ENCODE data around the gene PRKAR1B. TPM values are rescaled to one million over a fixed set of nuclear protein-coding genes. Genes with fewer than 3 reads are reported as not detected.

The PRKAR1B gene
- total RNA-seq, 1 experiment from 2014 or later, result 62.0 TPM

GRCh38 chr7:747186-747585 is 20.1 kb upstream of the PRKAR1B start:
- no peak for ATAC-seq
- no peak for TF ChIP-seq REST (IDR thresholded peaks at IDR 0.05; ENCODE audit: insufficient read depth in 1 of 2, low read depth in 2 of 2, low read length in 1 of 2)
- no peak for TF ChIP-seq SIN3A (IDR thresholded peaks at IDR 0.05; ENCODE audit: borderline replicate concordance, insufficient read depth, low read depth, low read length)
- no peak for TF ChIP-seq CTCF (IDR thresholded peaks at IDR 0.05)
- no peak for TF ChIP-seq TCF7L2 (IDR thresholded peaks at IDR 0.05; ENCODE audit: low read depth, low read length)
- TF ChIP-seq POLR2AphosphoS5 (IDR thresholded peaks at IDR 0.05; ENCODE audit: low read depth, low read length), result no peak
- in situ Hi-C loops (cut with HindIII; ENCODE audit: low pct_unique_long_range_greater_than_20kb, low sequenced_read_pairs) (no loop called here), intact Hi-C loops (cut with micrococcal nuclease; ENCODE audit: unreplicated experiment) (no loop called here)
- ChIA-PET POLR2A (no interaction called here), CTCF (no interaction called here)
- no peaks in the 10 kb centered on the region for H3K9me3 ChIP-seq (ENCODE audit: control insufficient read depth, insufficient read depth, low read depth, low read length)
- DNase-seq (ENCODE audit: low read depth, low spot score), result no peak
- H3K4me3 ChIP-seq (ENCODE audit: low read depth in 2 of 2, low read length in 2 of 2), result no peak overlapping the region
- peaks cover under 1% of the 10 kb centered on the region; the same call in 1 of the 2 replicates for H3K36me3 ChIP-seq (ENCODE audit: control insufficient read depth, insufficient read depth, low read length)
- no TSS peak for BruUV-seq (replicated peaks)
- no peak overlapping the region for H3K27ac ChIP-seq (ENCODE audit: low read length)
- no peaks in the 10 kb centered on the region for H3K27me3 ChIP-seq (ENCODE audit: control insufficient read depth, insufficient read depth, low read length)
- no peaks in the 10 kb centered on the region for H3K4me1 ChIP-seq (ENCODE audit: control insufficient read depth, insufficient read depth, low read length)

GRCh38 chr7:746155-747061 is 19.3 kb upstream of the PRKAR1B start:
- CTCF ChIA-PET, result no interaction called here
- no peak for TF ChIP-seq SIN3A (IDR thresholded peaks at IDR 0.05; ENCODE audit: borderline replicate concordance, insufficient read depth, low read depth, low read length)
- no peak for TF ChIP-seq CTCF (IDR thresholded peaks at IDR 0.05)
- TF ChIP-seq POLR2AphosphoS5 (IDR thresholded peaks at IDR 0.05; ENCODE audit: low read depth, low read length), result no peak
- TF ChIP-seq TCF7L2 (IDR thresholded peaks at IDR 0.05; ENCODE audit: low read depth, low read length), result no peak
- no peak for TF ChIP-seq REST (IDR thresholded peaks at IDR 0.05; ENCODE audit: insufficient read depth in 1 of 2, low read depth in 2 of 2, low read length in 1 of 2)
- in situ Hi-C loops (cut with HindIII; ENCODE audit: low pct_unique_long_range_greater_than_20kb, low sequenced_read_pairs), result no loop called here
- Histone ChIP-seq H3K36me3 (ENCODE audit: control insufficient read depth, insufficient read depth, low read length) (no peaks in the 10 kb centered on the region), H3K4me3 (ENCODE audit: low read depth in 2 of 2, low read length in 2 of 2) (no peak overlapping the region), H3K27me3 (ENCODE audit: control insufficient read depth, insufficient read depth, low read length) (no peaks in the 10 kb centered on the region), H3K27ac (ENCODE audit: low read length) (no peak overlapping the region), H3K4me1 (ENCODE audit: control insufficient read depth, insufficient read depth, low read length) (no peaks in the 10 kb centered on the region), H3K9me3 (ENCODE audit: control insufficient read depth, insufficient read depth, low read depth, low read length) (no peaks in the 10 kb centered on the region)
- POLR2A ChIA-PET, result no interaction called here
- DNase-seq (ENCODE audit: low read depth, low spot score) (no peak), ATAC-seq (no peak)
- no TSS peak for BruUV-seq (replicated peaks)
- intact Hi-C loops (cut with micrococcal nuclease; ENCODE audit: unreplicated experiment), result no loop called here
